ENCODE data around the gene U2AF1.
"Not testable (repeated sequence)": the region's sequence is repeated elsewhere in the genome, so short reads cannot be mapped to it uniquely, and the experiment has no call there.

Gene U2AF1

GRCh38 chr21:43045876-43046821 lies 61.2 kb downstream of the U2AF1 start:
- H3K9me3 ChIP-seq (ENCODE audit: insufficient read depth, low read length); H3K4me1 ChIP-seq (ENCODE audit: insufficient read depth, insufficient read length); H3K4me3 ChIP-seq (ENCODE audit: insufficient read length, low read depth); H3K27me3 ChIP-seq (ENCODE audit: insufficient read depth, insufficient read length); H3K36me3 ChIP-seq (ENCODE audit: insufficient read depth, insufficient read length, low read length); DNase-seq (ENCODE audit: low read depth, low spot score); H3K9ac ChIP-seq (ENCODE audit: insufficient read length, low read depth): not testable (repeated sequence)

DNA sequence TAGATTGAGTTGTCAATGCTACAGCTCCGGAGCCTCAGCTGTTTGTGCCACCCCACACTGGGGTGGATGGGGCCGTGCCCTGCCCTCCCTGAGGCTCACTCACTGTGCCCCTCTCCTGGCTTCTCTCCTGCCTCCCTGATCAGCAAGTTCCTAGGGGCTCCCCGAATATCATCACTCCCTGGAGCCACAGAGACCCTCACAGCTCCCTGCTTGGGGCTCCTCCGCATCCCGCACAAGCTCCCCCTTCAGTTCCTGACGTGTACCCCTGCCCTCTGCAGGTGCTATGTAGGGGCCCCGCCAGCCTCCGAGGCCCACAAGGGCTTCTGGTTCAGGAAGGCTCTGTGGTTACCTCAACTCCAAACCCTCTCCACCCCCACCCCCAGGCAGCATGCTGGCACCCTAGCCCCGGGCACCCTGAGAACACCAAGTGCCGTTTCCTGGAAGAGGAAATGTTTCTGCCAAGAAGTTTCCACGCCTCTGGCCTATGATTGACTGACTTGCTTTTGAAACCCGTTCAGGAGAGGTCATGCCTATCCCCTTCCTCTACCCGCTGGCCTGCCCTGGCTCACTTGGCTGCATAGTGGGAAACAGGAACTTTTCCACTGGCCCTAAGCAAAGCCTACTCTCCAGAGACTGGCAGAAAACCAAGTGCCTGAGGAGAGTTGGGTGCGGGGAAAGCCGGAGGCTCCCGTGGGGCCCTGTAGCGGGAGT lies 62.0 kb downstream of the U2AF1 start:
- not testable (repeated sequence) for H3K4me1 ChIP-seq (ENCODE audit: insufficient read depth, insufficient read length); H3K9me3 ChIP-seq (ENCODE audit: insufficient read depth, low read length); DNase-seq (ENCODE audit: low read depth, low spot score); H3K9ac ChIP-seq (ENCODE audit: insufficient read length, low read depth); H3K36me3 ChIP-seq (ENCODE audit: insufficient read depth, insufficient read length, low read length); H3K4me3 ChIP-seq (ENCODE audit: insufficient read length, low read depth); H3K27me3 ChIP-seq (ENCODE audit: insufficient read depth, insufficient read length)

GRCh38 chr21:43044547-43044946 lies 62.8 kb downstream of the U2AF1 start:
- not testable (repeated sequence) for H3K4me1 ChIP-seq (ENCODE audit: insufficient read depth, insufficient read length); H3K27me3 ChIP-seq (ENCODE audit: insufficient read depth, insufficient read length); DNase-seq (ENCODE audit: low read depth, low spot score); H3K9ac ChIP-seq (ENCODE audit: insufficient read length, low read depth); H3K36me3 ChIP-seq (ENCODE audit: insufficient read depth, insufficient read length, low read length); H3K4me3 ChIP-seq (ENCODE audit: insufficient read length, low read depth); H3K9me3 ChIP-seq (ENCODE audit: insufficient read depth, low read length)

- H3K27me3 ChIP-seq (ENCODE audit: insufficient read depth, insufficient read length); H3K9me3 ChIP-seq (ENCODE audit: insufficient read depth, low read length); DNase-seq (ENCODE audit: low read depth, low spot score): not testable (repeated sequence)
Measured at GRCh38 chr21:43043291-43043690, 64.1 kb downstream of the U2AF1 start.

More at GRCh38 chr21:43043291-43043690, 64.1 kb downstream of the U2AF1 start:
- not testable (repeated sequence) for H3K4me1 ChIP-seq (ENCODE audit: insufficient read depth, insufficient read length); H3K36me3 ChIP-seq (ENCODE audit: insufficient read depth, insufficient read length, low read length); H3K4me3 ChIP-seq (ENCODE audit: insufficient read length, low read depth); H3K9ac ChIP-seq (ENCODE audit: insufficient read length, low read depth)
